Activated effector memory CD4-positive, alpha-beta T cell treated with anti-CD3 and anti-CD28 coated beads, Interleukin-2, amount 50 U/mL, for 16 hours (primary cell): ENCODE results near the gene NPAS2.

Experiments used
- DNase-seq: peaks from one replicate; pipeline ENCODE4 v3.0.0-alpha.2; 2020

The NPAS2 gene

GRCh38 chr2:100919316-100919715 is 99.4 kb downstream of the NPAS2 start:
- no peak for DNase-seq

- DNase-seq, result no peak
These were observed 101.8 kb downstream of the NPAS2 start for GRCh38 chr2:100921685-100922161.

- no peak for DNase-seq
These were observed 103.6 kb downstream of the NPAS2 start for GRCh38 chr2:100923461-100924060.

GRCh38 chr2:100924122-100924519 is 104.2 kb downstream of the NPAS2 start:
- DNase-seq, result no peak

GRCh38 chr2:100924520-100925451 is 104.8 kb downstream of the NPAS2 start:
- peak; percentile 72 for DNase-seq

GRCh38 chr2:100928235-100928634 is 108.3 kb downstream of the NPAS2 start:
- no peak for DNase-seq

GRCh38 chr2:100929147-100929546 is 109.2 kb downstream of the NPAS2 start:
- DNase-seq, result no peak

- no peak for DNase-seq
These were observed 114.8 kb downstream of the NPAS2 start for GRCh38 chr2:100934504-100935371.

GRCh38 chr2:100935372-100935752 is 115.4 kb downstream of the NPAS2 start:
- DNase-seq, result no peak

GRCh38 chr2:100936070-100936741 is 116.3 kb downstream of the NPAS2 start:
- no peak for DNase-seq

- no peak for DNase-seq
These were observed 117.1 kb downstream of the NPAS2 start for GRCh38 chr2:100936972-100937542.

- no peak for DNase-seq
These were observed 118.4 kb downstream of the NPAS2 start for GRCh38 chr2:100938031-100939026.

- no peak for DNase-seq
These were observed 119.5 kb downstream of the NPAS2 start for GRCh38 chr2:100939445-100939844.

- no peak for DNase-seq
These were observed 120.3 kb downstream of the NPAS2 start for GRCh38 chr2:100940240-100940639.

- no peak for DNase-seq
These were observed 121.1 kb downstream of the NPAS2 start for GRCh38 chr2:100940766-100941645.

GRCh38 chr2:100941646-100942240 is 121.8 kb downstream of the NPAS2 start:
- no peak for DNase-seq

- no peak for DNase-seq
These were observed 124.9 kb downstream of the NPAS2 start for GRCh38 chr2:100944617-100945432.

GRCh38 chr2:100945433-100945740 is 125.4 kb downstream of the NPAS2 start:
- no peak for DNase-seq
